Hematopoietic multipotent progenitor cell treated with erythropoietin and hydrocortisone succinate and interleukin-3 and kit ligand, for 17 days (in vitro differentiated cells): ENCODE measurements around the gene PLCG2.
"Not testable (repeated sequence)": the region's sequence is repeated elsewhere in the genome, so short reads cannot be mapped to it uniquely, and the experiment has no call there.

Experiments used
- DNase-seq: peaks from one replicate; pipeline ENCODE4 v3.0.0-alpha.2; 2015; ENCODE audit warnings: low spot score

The PLCG2 gene

DNA sequence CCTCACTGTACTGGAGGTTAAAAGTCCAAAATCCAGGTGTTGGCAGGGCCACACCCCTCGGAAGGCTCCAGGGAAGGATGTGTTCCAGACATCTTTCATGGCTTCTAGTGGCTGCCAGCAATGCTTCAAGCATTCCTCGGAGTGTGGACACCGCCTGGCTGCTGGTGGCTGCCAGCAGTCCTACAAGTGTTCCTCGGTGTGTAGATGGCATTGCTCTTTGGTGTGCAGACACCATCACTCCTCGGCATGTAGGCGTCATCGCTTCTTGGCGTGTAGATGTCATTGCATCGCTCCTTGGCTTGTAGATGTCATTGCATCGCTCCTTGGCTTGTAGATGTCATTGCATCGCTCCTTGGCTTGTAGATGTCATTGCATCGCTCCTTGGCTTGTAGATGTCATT is 98.4 kb downstream of the PLCG2 start:
- DNase-seq, result not testable (repeated sequence)

DNA sequence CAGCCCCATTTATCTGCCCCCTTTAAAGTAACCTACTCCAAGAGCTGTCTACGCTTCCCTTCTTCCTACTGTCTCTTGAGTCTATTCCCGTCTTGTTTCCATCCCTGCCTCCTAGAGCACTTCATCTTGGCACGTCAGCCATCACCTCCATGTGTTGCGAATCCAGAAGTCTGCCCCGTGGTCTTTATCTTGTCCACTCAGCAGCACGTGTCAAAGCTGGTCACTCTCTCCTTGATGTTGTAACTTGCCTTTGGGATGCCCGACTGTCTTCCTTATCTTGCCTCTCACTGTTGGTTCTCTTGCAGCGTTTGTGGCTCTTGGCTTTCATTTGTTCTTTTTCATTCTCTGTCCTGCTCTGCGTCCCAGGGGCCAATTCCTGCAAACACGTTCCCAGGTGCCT is 99.4 kb downstream of the PLCG2 start:
- DNase-seq, result no peak

DNA sequence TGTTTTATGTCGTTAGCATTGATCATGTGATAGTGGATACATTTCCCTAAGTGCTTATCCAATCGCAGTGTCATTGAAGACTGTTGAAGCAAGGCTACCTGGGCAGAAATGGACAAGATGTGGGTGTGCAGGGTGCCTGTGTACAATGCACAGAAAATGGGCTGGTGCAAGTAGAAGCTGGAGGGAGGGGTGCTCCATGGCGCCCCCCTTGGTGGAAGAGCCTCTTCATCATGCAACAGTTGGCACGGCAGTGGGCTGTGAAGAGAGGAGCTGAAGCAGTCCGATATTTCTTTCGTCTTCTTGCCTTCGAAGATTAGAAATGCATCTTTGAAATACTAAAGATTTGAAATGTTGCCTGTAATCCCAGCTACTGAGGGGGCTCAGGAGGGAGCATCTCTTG is 100.5 kb downstream of the PLCG2 start:
- no peak for DNase-seq

GRCh38 chr16:81880816-81881215 is 101.7 kb downstream of the PLCG2 start:
- no peak for DNase-seq

DNA sequence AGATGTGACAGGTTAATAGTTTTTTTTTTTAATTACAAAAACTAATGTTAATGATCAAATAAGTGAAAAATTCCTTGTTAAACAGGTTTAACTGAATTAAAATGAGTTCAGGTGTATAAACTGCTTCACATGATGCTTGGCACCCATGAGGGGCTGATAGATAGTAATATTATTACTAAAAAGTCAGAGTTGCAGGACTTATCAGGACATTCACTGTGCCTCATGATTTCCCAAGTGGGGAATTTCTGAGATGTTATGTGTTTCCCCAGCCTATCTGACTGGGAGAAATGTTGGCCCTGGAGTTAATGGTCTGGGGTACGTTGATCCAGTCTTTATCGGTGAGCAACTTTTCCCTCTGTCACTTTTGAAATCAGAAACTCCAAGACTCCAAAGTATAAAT is 102.1 kb downstream of the PLCG2 start:
- no peak for DNase-seq

DNA sequence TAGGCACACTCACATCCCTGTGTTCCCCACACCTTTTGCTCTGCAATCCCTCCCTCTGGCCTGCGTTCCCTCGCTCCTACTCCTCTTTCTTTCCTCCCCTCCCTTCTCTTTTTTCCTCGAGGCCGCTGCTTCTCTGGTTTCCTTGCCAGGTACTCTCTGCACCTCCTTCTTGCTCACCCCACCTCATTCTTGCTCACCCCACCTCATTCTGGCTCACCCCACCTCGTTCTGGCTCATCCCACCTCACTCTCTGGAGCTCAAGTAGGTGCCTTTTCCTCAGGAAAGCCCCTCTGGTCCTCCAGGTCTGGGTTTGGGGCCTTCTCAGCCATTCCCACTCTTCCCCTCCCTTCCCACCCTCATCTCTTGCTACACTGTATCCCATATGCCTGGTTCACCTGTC is 103.5 kb downstream of the PLCG2 start:
- no peak for DNase-seq

GRCh38 chr16:81883235-81883634 is 104.1 kb downstream of the PLCG2 start:
- no peak for DNase-seq

DNA sequence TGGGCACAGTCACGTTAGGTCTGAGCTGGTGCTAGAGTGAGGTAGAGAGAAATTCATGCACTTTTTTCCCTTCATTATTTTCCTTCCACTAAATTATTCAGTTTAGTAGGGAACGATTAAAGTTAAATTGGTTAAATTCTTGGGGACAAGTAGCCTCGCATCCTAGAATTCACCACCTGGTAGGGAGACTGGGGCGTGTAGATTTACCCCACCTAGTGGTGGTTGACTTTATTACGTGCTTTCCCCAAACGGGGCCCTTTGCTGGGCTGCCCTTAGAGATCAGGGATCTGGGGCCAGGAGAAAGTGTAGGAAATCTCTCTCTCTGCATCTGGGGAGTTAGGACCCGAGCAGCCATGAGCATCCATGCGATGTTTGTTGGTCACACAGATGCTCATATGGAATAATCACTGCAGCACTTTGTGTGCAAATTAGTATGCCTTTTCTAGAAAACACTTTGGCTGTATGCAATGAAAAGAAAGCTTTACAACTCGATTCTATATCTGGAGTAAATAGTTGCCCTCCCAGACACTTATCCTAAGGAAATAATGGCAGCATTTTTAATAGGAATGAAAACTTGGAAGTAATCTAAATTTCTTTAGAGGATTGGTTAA is 107.0 kb downstream of the PLCG2 start:
- DNase-seq, result no peak

- no peak for DNase-seq
Measured at GRCh38 chr16:81888520-81889394, 109.7 kb downstream of the PLCG2 start.

DNA sequence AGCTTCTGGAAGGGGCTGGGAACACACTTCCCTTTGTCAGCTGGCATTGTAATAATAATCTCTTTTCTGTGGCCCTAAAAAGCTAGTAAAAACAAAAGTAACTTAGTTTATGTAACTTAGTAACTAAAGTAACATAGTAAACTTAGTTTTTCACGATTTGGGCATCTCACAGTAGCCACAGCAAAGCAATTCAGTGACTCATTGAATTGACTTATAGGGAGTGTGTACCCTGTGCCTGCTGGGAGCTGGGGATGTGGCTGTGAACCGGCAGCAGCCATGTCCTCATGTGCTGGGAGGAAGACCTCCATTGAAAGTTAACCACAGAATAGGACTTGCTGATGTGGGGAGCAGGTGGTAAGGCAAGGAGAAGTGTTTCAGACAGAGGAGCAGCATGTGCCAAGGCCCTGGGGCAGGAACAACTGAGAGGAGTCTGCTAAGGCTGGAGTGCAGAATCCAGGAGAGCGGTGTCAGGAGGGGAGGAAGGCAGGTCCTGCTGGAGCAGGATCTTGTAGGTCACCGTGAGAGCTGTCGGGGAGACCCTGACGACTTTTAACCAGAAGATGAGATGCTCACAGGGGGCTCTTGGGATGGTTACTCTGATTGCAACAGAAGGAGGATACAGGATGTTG is 112.8 kb downstream of the PLCG2 start:
- no peak for DNase-seq

- DNase-seq, result no peak
Measured at GRCh38 chr16:81894592-81894991, 115.5 kb downstream of the PLCG2 start.

DNA sequence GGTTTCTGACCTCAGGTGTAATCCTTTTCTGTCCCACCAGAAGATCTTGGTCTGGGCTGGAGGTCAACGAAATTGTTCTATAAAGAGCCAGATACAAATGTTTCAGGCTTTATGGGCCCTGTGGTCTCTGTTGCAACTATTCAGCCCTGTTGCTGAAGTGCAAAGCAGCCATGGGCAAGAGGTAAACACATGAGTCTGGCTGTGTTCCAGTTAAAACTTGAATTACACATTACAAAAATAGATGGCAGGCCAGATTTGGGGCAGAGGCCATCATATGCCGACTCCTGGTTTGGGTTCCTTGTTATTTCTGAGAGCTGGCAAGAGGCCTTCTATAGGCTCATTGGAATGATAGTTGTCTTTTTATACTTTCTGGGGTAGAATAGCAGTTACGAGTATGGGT is 117.8 kb downstream of the PLCG2 start:
- no peak for DNase-seq

DNA sequence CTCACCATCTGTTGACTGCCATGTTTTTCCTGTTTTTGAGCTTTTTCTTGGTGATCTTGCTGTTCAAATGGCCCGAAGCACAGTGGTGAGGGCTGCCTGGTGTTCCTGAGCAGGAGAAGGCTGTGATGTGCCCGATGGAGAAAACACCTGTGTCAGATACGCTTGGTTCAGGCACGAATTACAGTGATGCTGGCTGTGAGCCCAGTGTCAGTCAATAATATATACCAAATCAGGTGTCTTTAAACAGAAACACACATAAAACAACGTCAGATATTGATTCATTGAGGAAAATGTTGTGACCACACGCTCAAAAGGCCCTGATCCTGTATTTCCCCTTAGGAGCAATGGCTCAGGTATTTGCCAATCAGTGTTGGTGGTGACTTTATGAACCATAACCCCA is 120.5 kb downstream of the PLCG2 start:
- DNase-seq, result no peak

- no peak for DNase-seq
Measured at GRCh38 chr16:81900014-81900413, 120.9 kb downstream of the PLCG2 start.

DNA sequence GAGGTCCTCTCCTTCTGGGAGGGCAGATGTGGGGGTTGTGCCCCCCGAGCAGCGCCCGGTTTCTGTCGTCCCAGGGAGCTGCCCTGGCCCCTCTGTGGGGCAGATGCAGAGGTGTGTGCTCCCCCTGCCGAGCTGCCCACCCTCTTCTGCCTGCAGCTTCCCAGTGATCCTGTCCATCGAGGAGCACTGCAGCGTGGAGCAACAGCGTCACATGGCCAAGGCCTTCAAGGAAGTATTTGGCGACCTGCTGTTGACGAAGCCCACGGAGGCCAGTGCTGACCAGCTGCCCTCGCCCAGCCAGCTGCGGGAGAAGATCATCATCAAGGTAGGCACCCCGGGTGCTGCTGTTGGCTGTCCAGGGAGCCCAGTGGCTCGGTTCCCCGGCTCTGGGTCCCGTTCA is 121.4 kb downstream of the PLCG2 start:
- no peak for DNase-seq

GRCh38 chr16:81901484-81901883 is 122.4 kb downstream of the PLCG2 start:
- no peak for DNase-seq

DNA sequence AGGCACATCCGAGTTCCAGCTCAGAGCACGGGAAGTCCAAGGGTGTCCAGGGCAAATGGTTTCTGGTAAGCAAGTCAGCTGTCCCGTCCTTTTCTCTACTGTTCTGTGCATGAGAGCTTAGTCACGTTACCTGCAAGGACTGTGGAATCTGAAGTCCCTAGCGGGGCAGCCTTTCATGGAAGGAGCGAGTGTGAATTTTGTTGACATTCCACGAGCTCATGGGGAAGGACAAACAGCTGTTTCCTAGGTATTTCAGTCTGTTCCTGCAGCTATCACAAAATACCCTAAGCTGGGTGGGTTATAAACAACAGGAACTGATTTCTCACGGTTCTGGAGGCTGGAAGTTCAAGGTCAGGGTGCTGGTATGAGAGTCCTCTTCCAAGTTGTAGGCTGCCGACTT is 122.9 kb downstream of the PLCG2 start:
- DNase-seq, result no peak

DNA sequence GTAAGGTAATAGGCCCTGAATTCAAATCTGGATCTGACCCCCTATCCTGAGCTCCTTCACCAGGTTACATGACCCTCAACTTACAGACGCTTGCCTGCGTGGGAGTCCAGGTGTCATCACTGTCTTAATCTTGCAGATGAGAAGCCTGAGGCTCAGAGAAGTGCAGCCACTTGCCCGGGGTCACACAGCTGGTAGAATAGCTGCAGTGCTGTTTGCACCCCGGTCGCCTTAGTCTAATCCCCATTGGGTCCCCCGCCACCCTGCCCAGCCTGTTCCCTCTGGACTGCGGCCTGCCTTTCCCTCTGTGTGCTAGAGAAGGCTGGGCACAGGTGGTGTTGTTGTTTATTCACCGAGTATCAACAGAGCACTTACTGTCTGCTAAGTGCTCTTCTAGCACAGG is 125.2 kb downstream of the PLCG2 start:
- no peak for DNase-seq

DNA sequence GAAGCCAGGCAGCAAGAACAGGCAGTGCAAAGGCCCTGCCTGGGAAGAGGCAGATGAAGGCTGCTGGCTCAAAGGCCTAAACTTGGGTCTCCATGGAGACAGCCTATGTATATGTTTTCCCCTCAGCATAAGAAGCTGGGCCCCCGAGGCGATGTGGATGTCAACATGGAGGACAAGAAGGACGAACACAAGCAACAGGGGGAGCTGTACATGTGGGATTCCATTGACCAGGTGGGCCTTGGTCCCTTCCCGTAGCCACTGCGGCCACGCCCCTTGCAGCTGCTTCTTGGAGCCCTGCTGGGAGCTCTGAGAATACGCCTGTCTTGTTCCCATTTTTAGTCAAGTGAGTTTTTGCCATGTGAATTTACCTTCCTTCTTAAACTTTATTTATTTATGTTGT is 126.2 kb downstream of the PLCG2 start:
- DNase-seq, result no peak

DNA sequence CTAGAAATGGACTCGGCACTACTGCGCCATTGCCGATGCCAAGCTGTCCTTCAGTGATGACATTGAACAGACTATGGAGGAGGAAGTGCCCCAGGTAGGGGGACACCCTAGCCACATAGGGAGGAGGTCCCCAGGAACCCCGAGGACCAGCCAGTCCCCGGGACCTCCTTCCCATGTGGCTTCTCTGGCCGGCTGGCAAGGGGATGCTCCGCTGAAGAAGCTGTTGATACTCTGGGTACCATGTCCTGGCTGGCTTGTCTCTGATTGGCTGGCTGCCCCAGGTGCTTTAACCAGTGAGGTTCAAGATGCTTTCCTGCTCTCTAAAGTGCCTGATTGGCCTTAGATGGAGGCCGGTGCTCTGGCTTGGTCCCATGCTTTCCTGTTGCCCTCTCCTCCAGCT is 128.6 kb downstream of the PLCG2 start:
- DNase-seq, result no peak

DNA sequence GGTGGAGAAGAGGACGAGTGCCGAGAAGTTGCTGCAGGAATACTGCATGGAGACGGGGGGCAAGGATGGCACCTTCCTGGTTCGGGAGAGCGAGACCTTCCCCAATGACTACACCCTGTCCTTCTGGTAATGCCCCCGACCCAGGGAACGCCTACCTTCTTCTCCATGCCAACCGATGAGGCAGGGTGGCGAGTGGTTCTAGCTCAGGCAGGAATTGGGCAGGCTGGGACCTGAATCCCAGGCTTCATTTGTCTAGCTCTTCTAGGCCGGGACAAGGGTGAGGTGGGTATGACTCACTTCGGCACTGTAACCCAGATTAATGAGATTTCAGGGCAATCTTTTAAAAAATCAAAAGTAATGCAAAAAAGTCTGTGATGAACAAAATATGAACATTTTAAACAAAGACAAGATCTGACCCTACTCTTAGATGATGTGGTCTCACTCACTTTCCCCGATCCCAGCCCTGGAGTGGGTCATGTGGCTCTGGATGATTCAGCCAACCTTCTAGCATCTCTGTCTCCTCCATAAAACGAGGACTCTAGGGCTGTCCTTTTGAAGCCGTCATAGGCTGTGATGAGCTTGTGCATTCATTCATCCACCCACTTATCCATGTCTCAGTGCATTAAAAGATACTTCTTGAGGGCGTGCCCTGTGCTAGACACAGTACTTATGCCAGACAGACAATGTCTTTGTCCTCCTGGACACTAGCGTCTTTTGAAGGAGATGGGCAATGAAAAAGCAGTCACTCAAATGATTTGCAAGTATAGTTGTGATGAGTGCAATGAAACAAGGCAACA is 129.6 kb downstream of the PLCG2 start:
- DNase-seq, result no peak

- no peak for DNase-seq
Measured at GRCh38 chr16:81910366-81910885, 131.3 kb downstream of the PLCG2 start.
